Activated gamma-delta T cell (primary cell): ENCODE data around the gene SCML2.
"Not testable (repeated sequence)": the region's sequence is repeated elsewhere in the genome, so short reads cannot be mapped to it uniquely, and the experiment has no call there.

ENCODE experiments used
- DNase-seq: peaks from one replicate; lab custom pipeline; 2025; lab: John Stamatoyannopoulos, UW

SCML2 gene

GRCh38 chrX:18271309-18271708 lies 83.2 kb downstream of the SCML2 start:
- DNase-seq, result no peak

DNA sequence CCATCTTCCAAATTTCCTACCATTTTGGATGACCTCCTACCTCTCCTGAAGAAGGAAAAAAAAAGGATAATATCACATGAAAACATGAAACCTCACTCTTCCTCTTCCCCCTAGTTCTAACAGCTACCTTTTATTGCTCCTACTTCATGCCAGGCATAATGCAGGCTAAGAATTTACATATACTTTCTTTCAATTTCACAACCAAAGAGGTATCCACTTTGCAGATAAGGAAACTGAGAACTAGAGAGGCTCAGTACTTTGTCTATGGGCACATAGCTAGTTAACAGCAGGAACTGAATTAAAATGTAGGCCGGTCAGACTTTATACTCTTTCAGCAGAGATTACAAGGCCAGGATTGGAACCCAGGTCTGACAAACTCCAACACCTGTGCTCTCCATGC lies 99.4 kb downstream of the SCML2 start:
- DNase-seq, result no peak

GRCh38 chrX:18252644-18253359 lies 101.7 kb downstream of the SCML2 start:
- DNase-seq, result no peak

DNA sequence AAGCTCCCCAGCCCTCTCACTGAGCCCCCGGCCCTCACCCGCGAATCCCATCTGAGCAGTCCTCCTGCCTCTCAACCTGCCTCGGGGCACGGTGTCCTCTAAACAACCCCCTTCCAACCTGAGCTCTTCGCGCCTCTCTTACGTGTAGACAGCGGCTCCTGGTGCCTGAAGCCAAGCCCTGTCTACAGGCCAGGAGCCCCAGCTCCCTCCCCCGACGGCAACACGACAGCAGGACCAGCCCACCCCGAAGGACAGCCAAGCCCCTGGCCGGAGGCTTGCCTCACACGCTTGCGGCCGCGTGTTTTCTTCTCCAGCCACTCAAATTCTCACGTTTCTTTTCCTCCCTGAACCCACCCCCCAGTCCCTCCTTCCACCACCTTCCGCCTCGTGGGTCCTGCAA lies 124.8 kb downstream of the SCML2 start:
- DNase-seq, result not testable (repeated sequence)

DNA sequence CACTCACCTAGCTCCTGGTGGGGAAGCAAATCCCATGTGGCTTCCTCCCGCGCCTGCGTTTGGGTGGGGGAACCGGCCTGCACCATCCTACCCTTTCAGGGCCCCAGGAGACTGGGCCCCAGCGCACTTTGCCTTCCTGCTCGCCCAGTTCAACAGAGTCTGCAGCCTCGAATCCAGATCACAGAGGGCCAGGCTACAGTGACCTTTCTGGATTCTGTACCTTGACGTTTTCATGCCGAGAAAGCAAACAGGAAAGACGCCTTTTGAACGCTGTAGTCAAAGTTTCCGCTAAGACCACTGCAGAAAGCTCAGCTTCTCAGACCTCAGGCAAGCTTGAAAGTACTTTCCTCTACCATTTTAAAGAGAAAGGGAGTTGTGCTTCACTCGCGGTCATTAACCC lies 126.4 kb downstream of the SCML2 start:
- no peak for DNase-seq

- no peak for DNase-seq
Observed at GRCh38 chrX:18227458-18227857, 127.0 kb downstream of the SCML2 start.

DNA sequence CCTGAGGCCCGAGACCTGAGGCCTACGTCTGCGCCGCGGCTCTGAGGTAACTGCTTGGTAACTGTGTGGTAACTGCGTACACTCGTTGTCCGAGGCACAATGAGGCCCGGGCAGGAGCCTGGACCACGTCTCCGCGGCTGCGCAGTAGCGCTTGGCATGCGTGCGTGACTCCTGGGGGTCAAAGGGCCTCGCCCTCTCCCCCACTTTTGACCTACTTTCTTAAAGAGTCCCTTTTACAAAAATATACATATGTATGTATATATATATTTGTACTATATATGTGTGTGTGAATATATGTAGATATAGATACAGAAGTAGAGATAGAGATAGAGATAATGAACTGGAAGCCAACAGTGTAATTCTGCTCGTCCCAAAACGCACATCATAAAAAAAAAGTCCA lies 133.7 kb downstream of the SCML2 start, which contains the start of gene BEND2:
TSS of gene BEND2 (minus strand) at position 101 of the 400 bp plus-strand sequence. CDS start 136 bp downstream, outside the sequence.
- DNase-seq, result no peak

DNA sequence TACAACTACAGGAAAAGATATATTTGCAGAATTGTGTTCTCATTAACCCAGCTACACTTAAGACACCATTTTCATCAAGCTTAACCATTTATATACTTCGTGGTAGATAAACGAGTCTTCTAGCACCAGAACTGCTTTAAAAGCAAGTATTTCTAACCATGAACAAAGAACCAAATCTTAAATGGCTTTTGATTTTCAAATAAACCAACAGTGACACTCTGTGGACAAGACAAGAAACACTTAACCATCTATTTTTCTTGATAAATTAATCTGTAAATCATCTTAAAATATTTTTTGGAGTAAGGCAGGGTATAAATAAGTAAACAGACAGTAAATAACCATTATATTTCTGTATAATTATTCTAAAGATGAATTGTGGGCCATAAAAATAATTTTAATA lies 144.0 kb downstream of the SCML2 start:
- no peak for DNase-seq

DNA sequence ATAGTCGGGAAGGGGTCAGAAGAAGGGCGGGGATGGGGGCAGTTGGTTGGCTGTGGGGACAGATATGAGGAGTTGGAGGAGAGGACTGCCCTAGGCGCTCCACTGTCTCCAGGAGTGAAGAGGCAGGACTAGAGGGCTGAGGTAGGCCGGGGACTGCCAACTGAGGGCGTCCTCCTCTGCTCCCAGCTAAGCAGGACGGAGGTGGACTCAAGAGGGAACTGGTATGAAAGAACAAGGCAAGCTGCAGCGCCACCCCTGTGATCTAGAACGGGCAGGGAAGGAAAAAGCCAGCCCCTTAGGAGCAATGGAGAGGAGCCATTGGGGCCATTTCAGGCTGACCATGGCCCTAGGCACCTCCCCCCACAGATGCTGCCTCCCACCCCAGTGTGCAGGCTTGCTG lies 147.8 kb downstream of the SCML2 start:
- no peak for DNase-seq

- no peak for DNase-seq
Observed at GRCh38 chrX:18203631-18204030, 150.9 kb downstream of the SCML2 start.

DNA sequence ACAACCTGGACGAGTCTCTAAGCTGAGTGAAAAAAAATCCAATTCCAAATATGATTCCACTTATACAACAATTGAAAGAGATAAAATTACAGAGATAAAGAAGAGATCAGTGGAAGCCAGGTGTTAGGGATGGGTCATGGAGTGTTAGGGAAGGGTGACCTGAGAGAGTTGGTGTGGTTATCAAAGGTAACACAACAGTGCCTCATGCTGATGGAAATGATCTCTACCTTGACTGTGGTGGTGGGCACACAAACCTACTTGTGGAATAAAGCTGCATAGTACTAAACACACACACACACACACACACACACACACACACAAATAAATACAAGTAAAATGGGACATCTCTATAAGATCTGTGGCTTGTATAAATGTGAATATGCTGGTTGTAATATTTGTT lies 159.8 kb downstream of the SCML2 start:
- DNase-seq, result no peak
